ENCODE measurements around the gene CNOT6L. TPM values are rescaled to one million over a fixed set of nuclear protein-coding genes. Genes with fewer than 3 reads are reported as not detected.

CNOT6L gene
- total and polyA plus RNA-seq, 10 donors: 7.0 to 122 (median 81.6) TPM

DNA sequence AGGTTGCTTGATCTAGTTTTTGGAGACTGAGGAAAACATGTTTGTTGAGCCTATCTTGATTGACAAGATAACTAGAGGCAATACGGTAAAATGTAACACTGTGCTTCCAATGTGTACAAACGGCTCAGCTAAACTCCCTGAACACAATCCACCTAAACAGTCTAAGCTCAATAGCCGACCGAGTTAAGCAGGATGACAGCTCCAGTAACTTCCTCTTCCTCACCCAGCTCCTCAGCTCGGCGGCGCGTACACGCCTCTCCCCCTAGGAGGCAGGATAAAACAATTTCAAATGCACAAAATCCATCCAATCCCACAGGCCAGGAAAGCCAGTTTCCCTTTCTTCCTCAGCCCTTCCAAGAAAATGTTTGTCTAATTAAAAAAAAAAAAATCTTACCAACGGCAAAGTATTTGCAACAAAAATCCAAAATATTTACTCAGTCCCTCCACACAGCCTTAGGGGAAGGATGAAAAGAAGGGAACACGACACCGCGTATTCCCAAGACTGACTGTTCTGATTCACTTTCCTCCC lies 1.0 kb downstream of the CNOT6L start:
- H3K9me3 ChIP-seq: no peaks in the 10 kb centered on the region
- peak overlapping the region; percentile 52 to 86 (median 78) for H3K4me3 ChIP-seq
- no peaks in the 10 kb centered on the region for H3K27me3 ChIP-seq (replicated peaks in 1 of 7)
- DNase-seq: peak; percentile 92
- H3K36me3 ChIP-seq: no peaks in the 10 kb centered on the region
- intact Hi-C loops (cut with DNase I; ENCODE audit: low total_unique reads): loop anchor here (5.0 kb wide), 1 partner anchor 44 kb away; the partner anchor contains the start of gene MRPL1
- peaks cover 13 to 80% (median 74%) of the 10 kb centered on the region in 6 donors for H3K4me1 ChIP-seq
- 0 to 1% (median 0%) methylated on average over 13 of the region's 13 CpGs for WGBS, 5 donors
- peak overlapping the region; percentile 98 to 100 (median 100) for H3K27ac ChIP-seq
- TF ChIP-seq POLR2A (IDR thresholded peaks at IDR 0.05) (no peak), POLR2AphosphoS5 (IDR thresholded peaks at IDR 0.05) (peak in 1 of 3 donors; percentile 79)
- TF ChIP-seq, protein P1, sequence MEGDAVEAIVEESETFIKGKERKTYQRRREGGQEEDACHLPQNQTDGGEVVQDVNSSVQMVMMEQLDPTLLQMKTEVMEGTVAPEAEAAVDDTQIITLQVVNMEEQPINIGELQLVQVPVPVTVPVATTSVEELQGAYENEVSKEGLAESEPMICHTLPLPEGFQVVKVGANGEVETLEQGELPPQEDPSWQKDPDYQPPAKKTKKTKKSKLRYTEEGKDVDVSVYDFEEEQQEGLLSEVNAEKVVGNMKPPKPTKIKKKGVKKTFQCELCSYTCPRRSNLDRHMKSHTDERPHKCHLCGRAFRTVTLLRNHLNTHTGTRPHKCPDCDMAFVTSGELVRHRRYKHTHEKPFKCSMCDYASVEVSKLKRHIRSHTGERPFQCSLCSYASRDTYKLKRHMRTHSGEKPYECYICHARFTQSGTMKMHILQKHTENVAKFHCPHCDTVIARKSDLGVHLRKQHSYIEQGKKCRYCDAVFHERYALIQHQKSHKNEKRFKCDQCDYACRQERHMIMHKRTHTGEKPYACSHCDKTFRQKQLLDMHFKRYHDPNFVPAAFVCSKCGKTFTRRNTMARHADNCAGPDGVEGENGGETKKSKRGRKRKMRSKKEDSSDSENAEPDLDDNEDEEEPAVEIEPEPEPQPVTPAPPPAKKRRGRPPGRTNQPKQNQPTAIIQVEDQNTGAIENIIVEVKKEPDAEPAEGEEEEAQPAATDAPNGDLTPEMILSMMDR (IDR thresholded peaks at IDR 0.05 in 8 of 11, conservative IDR thresholded peaks at IDR 0.05 in 3 of 11): peak; percentile 38 to 78 (median 60)

- 31 to 43% (median 36%) methylated on average over 8 of the region's 8 CpGs for WGBS, 5 donors
- intact Hi-C loops (cut with DNase I; ENCODE audit: low total_unique reads): loop anchor here (5.0 kb wide), 1 partner anchor 45 kb away; the partner anchor contains the start of gene MRPL1
Observed at GRCh38 chr4:77817304-77818072, 1.7 kb downstream of the CNOT6L start.

GRCh38 chr4:77816546-77816945 lies 2.6 kb downstream of the CNOT6L start:
- peaks cover 0 to 5% (median 0%) of the 10 kb centered on the region in 6 donors for H3K36me3 ChIP-seq
- peak overlapping the region in 1 of 8 donors; percentile 86 for H3K4me3 ChIP-seq
- no peaks in the 10 kb centered on the region for H3K27me3 ChIP-seq (replicated peaks in 1 of 7)
- H3K27ac ChIP-seq: peak overlapping the region in 4 of 8 donors; percentile 5 to 100 (median 30)
- WGBS, 5 donors: 83 to 89% (median 86%) methylated on average over 2 of the region's 2 CpGs
- TF ChIP-seq, protein P1 (IDR thresholded peaks at IDR 0.05 in 8 of 11, conservative IDR thresholded peaks at IDR 0.05 in 3 of 11): no peak
- TF ChIP-seq POLR2AphosphoS5 (IDR thresholded peaks at IDR 0.05) (no peak), POLR2A (IDR thresholded peaks at IDR 0.05) (no peak)
- DNase-seq: no peak
- H3K9me3 ChIP-seq: peaks cover 0 to 5% (median 0%) of the 10 kb centered on the region in 8 donors
- intact Hi-C loops (cut with DNase I; ENCODE audit: low total_unique reads): loop anchor here (5.0 kb wide), 1 partner anchor 46 kb away; the partner anchor contains the start of gene MRPL1
- H3K4me1 ChIP-seq: peaks cover 18 to 80% (median 73%) of the 10 kb centered on the region in 6 donors

More at GRCh38 chr4:77817304-77818072, 1.7 kb downstream of the CNOT6L start:
- H3K36me3 ChIP-seq: no peaks in the 10 kb centered on the region
- DNase-seq: no peak
- TF ChIP-seq, protein P1 (IDR thresholded peaks at IDR 0.05 in 8 of 11, conservative IDR thresholded peaks at IDR 0.05 in 3 of 11): no peak
- TF ChIP-seq POLR2AphosphoS5 (IDR thresholded peaks at IDR 0.05): peak in 1 of 3 donors; percentile 14
- TF ChIP-seq POLR2A (IDR thresholded peaks at IDR 0.05): no peak
- peak overlapping the region; percentile 52 to 86 (median 78) for H3K4me3 ChIP-seq
- no peaks in the 10 kb centered on the region for H3K27me3 ChIP-seq (replicated peaks in 1 of 7)
- peaks cover 13 to 80% (median 74%) of the 10 kb centered on the region in 6 donors for H3K4me1 ChIP-seq
- peaks cover 0 to 2% (median 0%) of the 10 kb centered on the region in 8 donors for H3K9me3 ChIP-seq
- H3K27ac ChIP-seq: peak overlapping the region; percentile 98 to 100 (median 100)

Data from spleen (tissue), 11 donors.